Body of pancreas (tissue), 4 donors: ENCODE measurements around the gene SEMA3A. TPM values are rescaled to one million over a fixed set of nuclear protein-coding genes. Genes with fewer than 3 reads are reported as not detected.

Experiments
- ATAC-seq: fragments of 150-250 bp; one replicate; pipeline ENCODE4 v1.9.1; 2016
- DNase-seq, 4 donors: peaks; one replicate each; pipeline ENCODE4 v3.0.0-alpha.2; 2019
- H3K27ac ChIP-seq, 4 donors: fragments of 200-600 bp; sonication (generic); 1 replicate in 3 of 4; 2 replicates in 1 of 4; pipeline versions ENCODE4 v1.5.1 to v1.6.1; 2016 to 2019; ENCODE audit warnings: mild to moderate bottlenecking in 1 of 4, mixed read lengths in 1 of 4, moderate library complexity in 1 of 4
- H3K27me3 ChIP-seq, 2 donors: fragments of 200-600 bp; sonication (generic); one replicate each; pipeline ENCODE4 v1.6.0; 2016; ENCODE audit warnings: mild to moderate bottlenecking in 1 of 2
- H3K36me3 ChIP-seq, 2 donors: fragments of 200-600 bp; sonication (generic); replicated peaks in 1 of 2; 2 replicates each; pipeline ENCODE4 v1.5.1; 2016; ENCODE audit warnings: low read depth in 2 of 2; ENCODE audit not compliant: insufficient read depth in 1 of 2
- H3K4me1 ChIP-seq: fragments of 200-600 bp; sonication (generic); one replicate; pipeline ENCODE4 v1.6.0; 2016
- H3K4me3 ChIP-seq, 2 donors: fragments of 200-600 bp; sonication (generic); 1 replicate in 1 of 2; 2 replicates in 1 of 2; pipeline ENCODE4 v1.5.1; 2016 to 2019
- H3K9me3 ChIP-seq, 3 donors: fragments of 200-600 bp; sonication (generic); 1 replicate in 2 of 3; 2 replicates in 1 of 3; pipeline ENCODE4 v1.5.1; 2016
- CTCF ChIP-seq, 7 experiments: fragments of 450-650 bp in 4 of 7; fragments of 200-600 bp in 3 of 7; sonication (generic) in 3 of 7; IDR thresholded peaks; one replicate each; pipeline ENCODE4 v1.5.1; 2016 to 2019; ENCODE audit warnings: antibody characterized with exemption in 7 of 7
- POLR2A ChIP-seq, 3 donors: fragments of 450-650 bp; IDR thresholded peaks; one replicate each; pipeline ENCODE4 v1.6.1; 2016; ENCODE audit warnings: antibody characterized with exemption in 3 of 3, mild to moderate bottlenecking in 2 of 3
- WGBS, 2 donors: methylation state at CpG; one replicate each; pipeline ENCODE4 v1.1.5; 2017; 5-methylcytosine and 5-hydroxymethylcytosine counted together
- intact Hi-C: fragments of 100-400 bp; cut with DNase I; formaldehyde crosslinking; loops from one replicate; pipeline ENCODE4 v1.15.1; 2023
- total RNA-seq, 2 donors: library from RNA; depleted of rRNA; stranded (reverse); fragments of >200 nt; gene quantifications; one replicate each; pipeline ENCODE4 v1.1.0, GENCODE V29; 2016

SEMA3A gene
- total RNA-seq, 2 donors from 2014 or later: 0.33 to 2.6 TPM

GRCh38 chr7:83947260-83947659, 247.3 kb downstream of the SEMA3A start:
- 34 to 44% methylated on average over 2 of the region's 2 CpGs for WGBS, 2 donors
- TF ChIP-seq POLR2A (IDR thresholded peaks at IDR 0.05): no peak
- TF ChIP-seq CTCF (IDR thresholded peaks at IDR 0.05): peak in 6 of 7 experiments; percentile 19 to 43 (median 26)
- Histone ChIP-seq H3K27ac (no peak overlapping the region), H3K9me3 (no peaks in the 10 kb centered on the region), H3K27me3 (no peaks in the 10 kb centered on the region), H3K4me1 (no peaks in the 10 kb centered on the region), H3K36me3 (no peaks in the 10 kb centered on the region), H3K4me3 (no peak overlapping the region)
- intact Hi-C loops: no loop called here
- ATAC-seq: no peak
- DNase-seq: peak in 2 of 4 donors; percentile 11 to 26

GRCh38 chr7:83946801-83947200, 247.8 kb downstream of the SEMA3A start:
- Histone ChIP-seq H3K4me1 (no peaks in the 10 kb centered on the region), H3K9me3 (no peaks in the 10 kb centered on the region), H3K27ac (no peak overlapping the region), H3K36me3 (no peaks in the 10 kb centered on the region), H3K4me3 (no peak overlapping the region), H3K27me3 (no peaks in the 10 kb centered on the region)
- intact Hi-C loops: no loop called here
- WGBS, 2 donors: 61 to 68% methylated on average over 3 of the region's 3 CpGs
- ATAC-seq (no peak), DNase-seq (no peak)
- TF ChIP-seq CTCF (IDR thresholded peaks at IDR 0.05): no peak
- no peak for TF ChIP-seq POLR2A (IDR thresholded peaks at IDR 0.05)

GRCh38 chr7:83941300-83941699, 253.3 kb downstream of the SEMA3A start:
- no peak overlapping the region for H3K4me3 ChIP-seq

GRCh38 chr7:83937930-83938329, 256.7 kb downstream of the SEMA3A start:
- no peak for TF ChIP-seq CTCF (IDR thresholded peaks at IDR 0.05)
- Histone ChIP-seq H3K27me3 (no peaks in the 10 kb centered on the region), H3K4me1 (no peaks in the 10 kb centered on the region), H3K4me3 (no peak overlapping the region), H3K9me3 (no peaks in the 10 kb centered on the region), H3K36me3 (no peaks in the 10 kb centered on the region), H3K27ac (no peak overlapping the region)
- WGBS, 2 donors: 86 to 90% methylated on average over 8 of the region's 8 CpGs
- intact Hi-C loops: no loop called here
- DNase-seq: no peak
- ATAC-seq: no peak

More at GRCh38 chr7:83941300-83941699, 253.3 kb downstream of the SEMA3A start:
- H3K4me1 ChIP-seq: no peaks in the 10 kb centered on the region
- DNase-seq: no peak
- intact Hi-C loops: no loop called here
- H3K27me3 ChIP-seq: no peaks in the 10 kb centered on the region
- TF ChIP-seq POLR2A (IDR thresholded peaks at IDR 0.05) (no peak), CTCF (IDR thresholded peaks at IDR 0.05) (no peak)
- H3K36me3 ChIP-seq: no peaks in the 10 kb centered on the region
- WGBS, 2 donors: 75 to 77% methylated on average over 4 of the region's 4 CpGs
- no peaks in the 10 kb centered on the region for H3K9me3 ChIP-seq
- no peak for ATAC-seq
- H3K27ac ChIP-seq: no peak overlapping the region

GRCh38 chr7:83936056-83936708, 258.4 kb downstream of the SEMA3A start:
- no peak for TF ChIP-seq POLR2A (IDR thresholded peaks at IDR 0.05)
- peak; percentile 43 to 88 (median 71) for TF ChIP-seq CTCF (IDR thresholded peaks at IDR 0.05)
- intact Hi-C loops: no loop called here
- H3K4me3 ChIP-seq: no peak overlapping the region
- H3K27ac ChIP-seq: no peak overlapping the region
- DNase-seq (peak; percentile 48 to 64 (median 52)), ATAC-seq (peak; percentile 72)
- no peaks in the 10 kb centered on the region for H3K9me3 ChIP-seq
- no peaks in the 10 kb centered on the region for H3K36me3 ChIP-seq
- 28 to 31% methylated on average over 5 of the region's 5 CpGs for WGBS, 2 donors
- H3K4me1 ChIP-seq: no peaks in the 10 kb centered on the region
- no peaks in the 10 kb centered on the region for H3K27me3 ChIP-seq
